Lung microvascular endothelial cell (primary cell): ENCODE results near the gene DRD3. TPM values are rescaled to one million over a fixed set of nuclear protein-coding genes. Genes with fewer than 3 reads are reported as not detected.

Experiments used
- DNase-seq, 2 donors: peaks; one replicate each; pipeline versions ENCODE4 v3.0.0 to v3.0.0-alpha.2; 2010; ENCODE audit warnings: low read depth in 2 of 2
- total RNA-seq: library from RNA; depleted of rRNA; stranded (reverse); fragments of >200 nt; gene quantifications from 2 replicates; pipeline ENCODE4 v1.2.1, GENCODE V29; 2014

DRD3 gene
- total RNA-seq, 1 donor from 2014 or later, result not detected

- DNase-seq, result peak; percentile 94 to 96
These were observed 56.7 kb downstream of the DRD3 start for GRCh38 chr3:114122027-114122709.

GRCh38 chr3:114120211-114120610 is 58.6 kb downstream of the DRD3 start:
- DNase-seq, result no peak

- DNase-seq, result no peak
These were observed 59.1 kb downstream of the DRD3 start for GRCh38 chr3:114119776-114120175.

- no peak for DNase-seq
These were observed 63.7 kb downstream of the DRD3 start for GRCh38 chr3:114115143-114115542.

GRCh38 chr3:114114719-114115118 is 64.1 kb downstream of the DRD3 start:
- DNase-seq, result no peak

- DNase-seq, result peak in 1 of 2 donors; percentile 49
These were observed 66.2 kb downstream of the DRD3 start for GRCh38 chr3:114112696-114113095.

GRCh38 chr3:114111060-114111770 is 67.6 kb downstream of the DRD3 start:
- DNase-seq, result no peak

GRCh38 chr3:114110439-114110838 is 68.4 kb downstream of the DRD3 start:
- peak in 1 of 2 donors; percentile 10 for DNase-seq

GRCh38 chr3:114108137-114108536 is 70.7 kb downstream of the DRD3 start:
- no peak for DNase-seq

- peak in 1 of 2 donors; percentile 36 for DNase-seq
These were observed 74.4 kb downstream of the DRD3 start for GRCh38 chr3:114104414-114104813.

- DNase-seq, result no peak
These were observed 75.0 kb downstream of the DRD3 start for GRCh38 chr3:114103858-114104257.

- no peak for DNase-seq
These were observed 75.7 kb downstream of the DRD3 start for GRCh38 chr3:114103181-114103580.

GRCh38 chr3:114101101-114101500 is 77.8 kb downstream of the DRD3 start:
- no peak for DNase-seq

- peak in 1 of 2 donors; percentile 47 for DNase-seq
These were observed 83.1 kb downstream of the DRD3 start for GRCh38 chr3:114095796-114096195.

- peak in 1 of 2 donors; percentile 86 for DNase-seq
These were observed 85.3 kb downstream of the DRD3 start for GRCh38 chr3:114093596-114093995.

GRCh38 chr3:114093016-114093380 is 85.9 kb downstream of the DRD3 start:
- peak in 1 of 2 donors; percentile 55 for DNase-seq

GRCh38 chr3:114092151-114093015 is 86.5 kb downstream of the DRD3 start:
- peak in 1 of 2 donors; percentile 85 for DNase-seq

- no peak for DNase-seq
These were observed 89.2 kb downstream of the DRD3 start for GRCh38 chr3:114089675-114090074.

GRCh38 chr3:114086356-114086755 is 92.5 kb downstream of the DRD3 start:
- no peak for DNase-seq

GRCh38 chr3:114083112-114083511 is 95.7 kb downstream of the DRD3 start:
- no peak for DNase-seq

GRCh38 chr3:114081037-114081436 is 97.8 kb downstream of the DRD3 start:
- DNase-seq, result peak; percentile 15 to 34

GRCh38 chr3:114080201-114080600 is 98.7 kb downstream of the DRD3 start:
- DNase-seq, result no peak
